Measurements from ENCODE around the gene RASL11B. TPM values are rescaled to one million over a fixed set of nuclear protein-coding genes. Genes with fewer than 3 reads are reported as not detected.

Gene RASL11B
- total and polyA plus RNA-seq, 9 of the 15 experiments (the other 6 are each of a cell fraction or from before 2014, with no cell fraction given): 0.24 to 1.5 (median 0.53) TPM

DNA sequence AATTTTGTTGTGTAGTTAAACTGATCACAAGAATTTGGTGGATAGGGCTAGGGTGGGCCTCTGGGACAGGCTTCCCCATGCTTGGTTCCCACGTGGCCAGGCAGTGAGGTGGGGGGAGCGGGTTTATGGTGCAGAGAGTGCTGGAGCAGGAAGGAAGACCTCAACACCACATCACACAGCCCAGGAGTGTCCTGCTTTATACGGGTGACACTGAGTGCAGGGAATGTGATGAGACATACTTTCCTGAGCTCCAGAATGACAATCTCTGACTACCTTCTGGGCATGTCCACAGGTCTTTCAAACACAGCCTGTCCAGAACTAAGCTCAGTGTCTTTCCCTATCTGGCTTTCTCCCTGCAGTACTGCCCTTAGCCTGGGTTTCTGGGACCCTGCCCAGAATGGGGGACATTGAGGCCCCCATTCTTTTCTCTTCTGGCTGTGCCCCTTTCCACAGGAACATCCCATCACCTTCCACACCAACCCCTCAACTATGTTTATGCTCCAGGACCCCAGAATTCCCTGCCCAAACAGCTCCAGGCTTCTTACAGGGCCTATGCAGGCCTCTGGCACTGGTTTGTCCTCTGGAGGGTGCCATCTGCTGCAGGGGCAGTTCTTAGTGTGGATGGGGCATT, 36.5 kb upstream of the RASL11B start:
- 0% methylated on average over 2 of the region's 3 CpGs for WGBS (ENCODE audit: insufficient coverage, low coverage, missing lambda C conversion rate)
- ATAC-seq (no peak), DNase-seq (ENCODE audit: extremely low read depth in 1 of 4, low spot score in 3 of 4) (no peak), FAIRE-seq (no peak)
- Histone ChIP-seq H3K4me3 (no peak overlapping the region), H3K4me2 (ENCODE audit: insufficient read depth, low read length) (no peak overlapping the region), H3K79me2 (ENCODE audit: control insufficient read depth, insufficient read depth, low read length) (no peaks in the 10 kb centered on the region), H3K9me3 (replicated peaks; ENCODE audit: control insufficient read depth, insufficient read depth, low read depth, low read length) (no peaks in the 10 kb centered on the region), H3K9me1 (ENCODE audit: control insufficient read depth, insufficient read depth, low read length) (no peaks in the 10 kb centered on the region), H3K9ac (ENCODE audit: insufficient read depth in 1 of 2, low read depth in 2 of 2, low read length in 2 of 2) (no peak overlapping the region), H3K36me3 (ENCODE audit: control insufficient read depth, insufficient read depth, low read length) (no peaks in the 10 kb centered on the region), H3K27me3 (ENCODE audit: control insufficient read depth in 2 of 2, insufficient read depth in 2 of 2, low read length in 2 of 2) (no peaks in the 10 kb centered on the region; a peak in 1 of 5 replicates), H3K27ac (ENCODE audit: extremely low read depth, low read depth, low read length) (no peak overlapping the region), H2AFZ (ENCODE audit: low read depth, low read length) (no peak overlapping the region), H3K4me1 (replicated peaks in 1 of 2; ENCODE audit: control insufficient read depth in 2 of 2, insufficient read depth in 2 of 2, low read length in 2 of 2) (no peaks in the 10 kb centered on the region), H4K20me1 (replicated peaks; ENCODE audit: control insufficient read depth, insufficient read depth, low read length) (no peaks in the 10 kb centered on the region)
- POLR2A ChIA-PET: interaction anchor here (1.4 kb wide), 1 partner anchor 14 kb away, joined by 3 read pairs; no protein-coding TSS in a partner anchor
- intact Hi-C loops (cut with micrococcal nuclease) (no loop called here), in situ Hi-C loops (cut with MboI) (no loop called here)
- CTCF ChIA-PET (ENCODE audit: low intra/inter-chr PET ratio): no interaction called here
- TF ChIP-seq, protein P1, sequence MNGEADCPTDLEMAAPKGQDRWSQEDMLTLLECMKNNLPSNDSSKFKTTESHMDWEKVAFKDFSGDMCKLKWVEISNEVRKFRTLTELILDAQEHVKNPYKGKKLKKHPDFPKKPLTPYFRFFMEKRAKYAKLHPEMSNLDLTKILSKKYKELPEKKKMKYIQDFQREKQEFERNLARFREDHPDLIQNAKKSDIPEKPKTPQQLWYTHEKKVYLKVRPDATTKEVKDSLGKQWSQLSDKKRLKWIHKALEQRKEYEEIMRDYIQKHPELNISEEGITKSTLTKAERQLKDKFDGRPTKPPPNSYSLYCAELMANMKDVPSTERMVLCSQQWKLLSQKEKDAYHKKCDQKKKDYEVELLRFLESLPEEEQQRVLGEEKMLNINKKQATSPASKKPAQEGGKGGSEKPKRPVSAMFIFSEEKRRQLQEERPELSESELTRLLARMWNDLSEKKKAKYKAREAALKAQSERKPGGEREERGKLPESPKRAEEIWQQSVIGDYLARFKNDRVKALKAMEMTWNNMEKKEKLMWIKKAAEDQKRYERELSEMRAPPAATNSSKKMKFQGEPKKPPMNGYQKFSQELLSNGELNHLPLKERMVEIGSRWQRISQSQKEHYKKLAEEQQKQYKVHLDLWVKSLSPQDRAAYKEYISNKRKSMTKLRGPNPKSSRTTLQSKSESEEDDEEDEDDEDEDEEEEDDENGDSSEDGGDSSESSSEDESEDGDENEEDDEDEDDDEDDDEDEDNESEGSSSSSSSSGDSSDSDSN (IDR thresholded peaks at IDR 0.05; ENCODE audit: borderline replicate concordance in 1 of 2, low read depth in 2 of 2, low read length in 2 of 2): no peak
- TF ChIP-seq MXI1 (IDR thresholded peaks at IDR 0.05; ENCODE audit: low read depth, low read length): no peak
- TF ChIP-seq BRCA1 (IDR thresholded peaks at IDR 0.05): no peak
- TF ChIP-seq BRCA1 (CRISPR knock-in tag; IDR thresholded peaks at IDR 0.05): no peak
- no peak for TF ChIP-seq ZNF212 (CRISPR knock-in tag; IDR thresholded peaks at IDR 0.05)
- TF ChIP-seq SOX6 (IDR thresholded peaks at IDR 0.05): no peak
- no peak for TF ChIP-seq ZNF311 (CRISPR knock-in tag; IDR thresholded peaks at IDR 0.05)
- TF ChIP-seq NFE2 (IDR thresholded peaks at IDR 0.05; ENCODE audit: low read depth): no peak
- TF ChIP-seq PHB (CRISPR knock-in tag; IDR thresholded peaks at IDR 0.05): no peak
- no peak for TF ChIP-seq PHB2 (IDR thresholded peaks at IDR 0.05; ENCODE audit: low read depth)
- TF ChIP-seq, protein P2, sequence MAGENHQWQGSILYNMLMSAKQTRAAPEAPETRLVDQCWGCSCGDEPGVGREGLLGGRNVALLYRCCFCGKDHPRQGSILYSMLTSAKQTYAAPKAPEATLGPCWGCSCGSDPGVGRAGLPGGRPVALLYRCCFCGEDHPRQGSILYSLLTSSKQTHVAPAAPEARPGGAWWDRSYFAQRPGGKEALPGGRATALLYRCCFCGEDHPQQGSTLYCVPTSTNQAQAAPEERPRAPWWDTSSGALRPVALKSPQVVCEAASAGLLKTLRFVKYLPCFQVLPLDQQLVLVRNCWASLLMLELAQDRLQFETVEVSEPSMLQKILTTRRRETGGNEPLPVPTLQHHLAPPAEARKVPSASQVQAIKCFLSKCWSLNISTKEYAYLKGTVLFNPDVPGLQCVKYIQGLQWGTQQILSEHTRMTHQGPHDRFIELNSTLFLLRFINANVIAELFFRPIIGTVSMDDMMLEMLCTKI (IDR thresholded peaks at IDR 0.05; ENCODE audit: partially characterized antibody): no peak
- TF ChIP-seq MCM7 (IDR thresholded peaks at IDR 0.05): no peak
- TF ChIP-seq DMBX1 (CRISPR knock-in tag; IDR thresholded peaks at IDR 0.05; ENCODE audit: borderline replicate concordance): no peak
- BruUV-seq (replicated peaks): no TSS peak

Measured in K562 (cell line).